ENCODE results near the gene SLC12A7.

Gene SLC12A7

GRCh38 chr5:1042626-1043025 is 69.2 kb downstream of the SLC12A7 start:
- no peak overlapping the region for H3K4me3 ChIP-seq (ENCODE audit: low read depth, low read length)
- ChIA-PET POLR2A (no interaction called here), CTCF (no interaction called here)
- DNase-seq (ENCODE audit: low read depth, low spot score) = no peak
- TF ChIP-seq CTCF (IDR thresholded peaks at IDR 0.05; ENCODE audit: insufficient read depth, low read length, missing control alignments) = no peak

- CTCF ChIA-PET = no interaction called here
- POLR2A ChIA-PET = no interaction called here
Measured at GRCh38 chr5:1041225-1042143, 70.4 kb downstream of the SLC12A7 start.

GRCh38 chr5:1040571-1040970 is 71.3 kb downstream of the SLC12A7 start:
- POLR2A ChIA-PET = no interaction called here
- no peak for TF ChIP-seq CTCF (IDR thresholded peaks at IDR 0.05; ENCODE audit: insufficient read depth, low read length, missing control alignments)
- H3K4me3 ChIP-seq (ENCODE audit: low read depth, low read length) = no peak overlapping the region
- no peak for DNase-seq (ENCODE audit: low read depth, low spot score)
- CTCF ChIA-PET = no interaction called here

More at GRCh38 chr5:1041225-1042143, 70.4 kb downstream of the SLC12A7 start:
- no peak for TF ChIP-seq CTCF (IDR thresholded peaks at IDR 0.05; ENCODE audit: insufficient read depth, low read length, missing control alignments)
- DNase-seq (ENCODE audit: low read depth, low spot score) = no peak
- no peak overlapping the region for H3K4me3 ChIP-seq (ENCODE audit: low read depth, low read length)

- no peak for DNase-seq (ENCODE audit: low read depth, low spot score)
- POLR2A ChIA-PET = no interaction called here
- H3K4me3 ChIP-seq (ENCODE audit: low read depth, low read length) = no peak overlapping the region
- TF ChIP-seq CTCF (IDR thresholded peaks at IDR 0.05; ENCODE audit: insufficient read depth, low read length, missing control alignments) = no peak
- CTCF ChIA-PET = no interaction called here
Measured at GRCh38 chr5:1039706-1040260, 72.1 kb downstream of the SLC12A7 start.

- CTCF ChIA-PET = no interaction called here
Measured at GRCh38 chr5:1039210-1039548, 72.7 kb downstream of the SLC12A7 start.

More at GRCh38 chr5:1039210-1039548, 72.7 kb downstream of the SLC12A7 start:
- TF ChIP-seq CTCF (IDR thresholded peaks at IDR 0.05; ENCODE audit: insufficient read depth, low read length, missing control alignments) = no peak
- POLR2A ChIA-PET = no interaction called here
- no peak overlapping the region for H3K4me3 ChIP-seq (ENCODE audit: low read depth, low read length)
- DNase-seq (ENCODE audit: low read depth, low spot score) = no peak
